ENCODE measurements around the gene BEST4. TPM values are rescaled to one million over a fixed set of nuclear protein-coding genes. Genes with fewer than 3 reads are reported as not detected.
"Not testable (repeated sequence)": the region's sequence is repeated elsewhere in the genome, so short reads cannot be mapped to it uniquely, and the experiment has no call there.

Gene BEST4
- total RNA-seq, 1 donor: not detected

DNA sequence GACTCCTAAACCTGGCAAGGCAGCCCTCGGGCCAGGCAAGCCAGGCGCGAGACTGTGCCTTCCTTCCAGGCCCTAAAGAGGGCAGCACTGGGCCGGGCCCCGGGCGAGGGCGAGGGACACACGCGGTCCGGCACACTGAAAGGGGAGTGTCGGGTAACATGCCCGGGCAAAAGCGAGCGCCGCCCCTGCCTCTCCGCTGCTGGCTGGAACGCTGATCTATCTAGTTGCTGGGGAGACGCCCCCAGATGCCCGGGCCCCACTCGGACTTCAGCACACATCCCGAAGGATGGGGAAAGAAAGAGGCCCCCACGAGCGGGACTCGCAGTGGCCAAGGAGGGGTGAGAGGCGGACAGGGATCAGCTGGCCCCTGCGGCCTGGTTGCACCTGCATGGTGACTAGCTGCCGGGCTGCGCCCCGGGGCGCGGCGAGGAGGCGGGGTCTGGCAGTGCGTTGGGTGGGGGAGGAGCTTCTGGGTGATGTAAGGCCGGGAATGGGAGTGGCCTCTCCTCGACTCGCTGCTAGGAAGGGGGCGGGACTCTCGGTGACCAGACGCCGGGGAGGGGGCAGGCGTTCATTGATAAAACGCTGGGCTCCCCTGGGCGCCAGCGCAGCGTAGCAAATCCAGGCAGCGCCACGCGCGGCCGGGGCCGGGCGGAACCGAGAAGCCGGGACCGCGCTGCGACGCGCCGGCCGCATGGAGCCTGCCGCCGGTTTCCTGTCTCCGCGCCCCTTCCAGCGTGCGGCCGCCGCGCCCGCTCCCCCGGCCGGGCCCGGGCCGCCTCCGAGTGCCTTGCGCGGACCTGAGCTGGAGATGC is 12.0 kb upstream of the BEST4 start, which contains the start of gene PLK3:
TSS of gene PLK3 (plus strand) at position 608 of the 815 bp plus-strand sequence. CDS start at position 695, 87 bp downstream.
- peak; percentile 99 for DNase-seq (ENCODE audit: low read depth)
- peak; percentile 96 for TF ChIP-seq CTCF (IDR thresholded peaks at IDR 0.05; ENCODE audit: insufficient read depth, low read depth, low read length)
- H3K4me3 ChIP-seq (ENCODE audit: low read depth, low read length): peak within 1 kb of the TSS; percentile 86

- no peak for DNase-seq (ENCODE audit: low read depth)
- H3K4me3 ChIP-seq (ENCODE audit: low read depth, low read length): no peak overlapping the region
- peak; percentile 2 for TF ChIP-seq CTCF (IDR thresholded peaks at IDR 0.05; ENCODE audit: insufficient read depth, low read depth, low read length)
These were observed 10.8 kb upstream of the BEST4 start for GRCh38 chr1:44798481-44799365.

DNA sequence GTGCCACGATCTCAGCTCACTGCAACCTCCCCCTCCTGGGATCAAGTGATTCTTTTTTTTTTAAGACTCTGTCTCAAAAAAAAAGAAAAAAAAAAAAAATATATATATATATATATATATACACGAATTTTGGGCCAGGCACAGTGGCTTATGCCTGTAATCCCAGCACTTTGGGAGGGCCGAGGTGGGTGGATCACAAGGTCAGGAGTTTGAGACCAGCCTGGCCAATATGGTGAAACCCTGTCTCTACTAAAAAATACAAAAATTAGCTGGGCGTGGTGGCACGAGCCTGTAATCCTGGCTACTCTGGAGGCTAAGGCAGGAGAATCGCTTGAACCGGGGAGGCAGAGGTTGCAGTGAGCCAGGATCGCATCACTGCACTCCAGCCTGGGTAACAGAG is 9.9 kb upstream of the BEST4 start:
- not testable (repeated sequence) for DNase-seq (ENCODE audit: low read depth); H3K4me3 ChIP-seq (ENCODE audit: low read depth, low read length)

GRCh38 chr1:44792736-44793502 is 4.9 kb upstream of the BEST4 start:
- no peak for DNase-seq (ENCODE audit: low read depth)
- no peak for TF ChIP-seq CTCF (IDR thresholded peaks at IDR 0.05; ENCODE audit: insufficient read depth, low read depth, low read length)
- H3K4me3 ChIP-seq (ENCODE audit: low read depth, low read length): no peak overlapping the region

- TF ChIP-seq CTCF (IDR thresholded peaks at IDR 0.05; ENCODE audit: insufficient read depth, low read depth, low read length): no peak
- no peak overlapping the region for H3K4me3 ChIP-seq (ENCODE audit: low read depth, low read length)
- DNase-seq (ENCODE audit: low read depth): no peak
These were observed 3.2 kb upstream of the BEST4 start for GRCh38 chr1:44790968-44791801.

DNA sequence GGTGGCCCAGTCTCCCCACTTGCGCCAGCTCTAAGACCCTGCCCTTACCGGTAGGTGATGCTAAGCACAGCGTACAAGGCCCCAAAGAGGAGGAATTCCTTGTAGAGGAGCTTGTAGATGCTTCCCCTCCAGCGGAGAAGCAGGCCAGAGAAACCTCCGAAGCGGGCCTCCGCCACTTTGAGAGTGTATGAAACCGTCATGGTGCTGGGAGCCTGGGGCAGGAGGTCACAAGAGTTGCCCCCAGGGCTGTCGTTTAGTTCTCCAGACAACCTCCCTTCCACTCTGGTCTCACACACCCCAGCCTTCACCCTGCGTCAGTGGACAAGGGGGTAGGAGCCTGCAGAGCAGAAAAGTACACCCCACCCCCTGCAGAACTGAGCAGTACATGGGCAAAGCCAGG is 464 bp downstream of the BEST4 start:
- DNase-seq (ENCODE audit: low read depth): no peak
- no peak for TF ChIP-seq CTCF (IDR thresholded peaks at IDR 0.05; ENCODE audit: insufficient read depth, low read depth, low read length)
- H3K4me3 ChIP-seq (ENCODE audit: low read depth, low read length): no peak overlapping the region

Data from fibroblast of villous mesenchyme (primary cell).